T-helper 2 cell treated with Interferon-gamma antibody and Interleukin-4, amounts not matched to agents 5 μg/mL and 100 μg/mL, for 36 hours (primary cell): Measurements from ENCODE around the gene DHRS7B.

Experiments
- DNase-seq: peaks from one replicate; pipeline ENCODE4 v3.0.0; 2021; ENCODE audit warnings: low spot score
- H3K27ac Mint-ChIP-seq: one replicate; pipeline ENCODE4 v1.8.0; 2021; ENCODE audit warnings: mild to moderate bottlenecking, mixed read lengths
- H3K27me3 Mint-ChIP-seq: one replicate; pipeline ENCODE4 v1.8.0; 2021; ENCODE audit warnings: low read depth, mixed read lengths
- H3K36me3 Mint-ChIP-seq: one replicate; pipeline ENCODE4 v1.8.0; 2021; ENCODE audit warnings: low read depth, mixed read lengths
- H3K4me1 Mint-ChIP-seq: one replicate; pipeline ENCODE4 v1.8.0; 2021; ENCODE audit warnings: low read depth, mixed read lengths
- H3K4me3 Mint-ChIP-seq: one replicate; pipeline ENCODE4 v1.8.0; 2022; ENCODE audit warnings: mild to moderate bottlenecking, moderate library complexity, mixed read lengths
- H3K9me3 Mint-ChIP-seq: one replicate; pipeline ENCODE4 v1.8.0; 2021; ENCODE audit warnings: mixed read lengths

Gene DHRS7B

GRCh38 chr17:21208352-21208751 lies 81.6 kb downstream of the DHRS7B start:
- H3K4me1 Mint-ChIP-seq = peaks cover 18% of the 10 kb centered on the region
- no peaks in the 10 kb centered on the region for H3K9me3 Mint-ChIP-seq
- no peak overlapping the region for H3K4me3 Mint-ChIP-seq

GRCh38 chr17:21209511-21210175 lies 82.9 kb downstream of the DHRS7B start:
- Mint-ChIP-seq H3K9me3 (no peaks in the 10 kb centered on the region), H3K27ac (no peak overlapping the region), H3K4me3 (no peak overlapping the region), H3K4me1 (peaks cover 18% of the 10 kb centered on the region), H3K36me3 (peaks cover 11% of the 10 kb centered on the region), H3K27me3 (no peaks in the 10 kb centered on the region)
- DNase-seq = no peak

More at GRCh38 chr17:21208352-21208751, 81.6 kb downstream of the DHRS7B start:
- no peak overlapping the region for H3K27ac Mint-ChIP-seq
- DNase-seq = no peak
- no peaks in the 10 kb centered on the region for H3K27me3 Mint-ChIP-seq
- H3K36me3 Mint-ChIP-seq = peaks cover 11% of the 10 kb centered on the region

- no peak for DNase-seq
- no peaks in the 10 kb centered on the region for H3K9me3 Mint-ChIP-seq
- no peaks in the 10 kb centered on the region for H3K27me3 Mint-ChIP-seq
- peaks cover 24% of the 10 kb centered on the region for H3K4me1 Mint-ChIP-seq
- no peak overlapping the region for H3K4me3 Mint-ChIP-seq
- H3K27ac Mint-ChIP-seq = no peak overlapping the region
- peaks cover 11% of the 10 kb centered on the region for H3K36me3 Mint-ChIP-seq
Observed at GRCh38 chr17:21210411-21211076, 83.8 kb downstream of the DHRS7B start.

GRCh38 chr17:21211825-21212479 lies 85.2 kb downstream of the DHRS7B start:
- no peaks in the 10 kb centered on the region for H3K27me3 Mint-ChIP-seq
- H3K4me1 Mint-ChIP-seq = peaks cover 31% of the 10 kb centered on the region

GRCh38 chr17:21212826-21213637 lies 86.3 kb downstream of the DHRS7B start:
- H3K36me3 Mint-ChIP-seq = peaks cover 9% of the 10 kb centered on the region

More at GRCh38 chr17:21211825-21212479, 85.2 kb downstream of the DHRS7B start:
- peak overlapping the region; percentile 98 for H3K4me3 Mint-ChIP-seq
- H3K9me3 Mint-ChIP-seq = no peaks in the 10 kb centered on the region
- H3K27ac Mint-ChIP-seq = no peak overlapping the region
- DNase-seq = no peak
- H3K36me3 Mint-ChIP-seq = peaks cover 9% of the 10 kb centered on the region

GRCh38 chr17:21213638-21214014 lies 86.9 kb downstream of the DHRS7B start:
- no peak for DNase-seq
- Mint-ChIP-seq H3K36me3 (peaks cover 7% of the 10 kb centered on the region), H3K9me3 (no peaks in the 10 kb centered on the region), H3K27ac (peak overlapping the region; percentile 91), H3K27me3 (no peaks in the 10 kb centered on the region), H3K4me1 (peaks cover 34% of the 10 kb centered on the region), H3K4me3 (peak overlapping the region; percentile 98)

More at GRCh38 chr17:21212826-21213637, 86.3 kb downstream of the DHRS7B start:
- no peak for DNase-seq
- Mint-ChIP-seq H3K27ac (peak overlapping the region; percentile 85), H3K27me3 (no peaks in the 10 kb centered on the region), H3K9me3 (no peaks in the 10 kb centered on the region), H3K4me3 (peak overlapping the region; percentile 98), H3K4me1 (peaks cover 34% of the 10 kb centered on the region)

DNA sequence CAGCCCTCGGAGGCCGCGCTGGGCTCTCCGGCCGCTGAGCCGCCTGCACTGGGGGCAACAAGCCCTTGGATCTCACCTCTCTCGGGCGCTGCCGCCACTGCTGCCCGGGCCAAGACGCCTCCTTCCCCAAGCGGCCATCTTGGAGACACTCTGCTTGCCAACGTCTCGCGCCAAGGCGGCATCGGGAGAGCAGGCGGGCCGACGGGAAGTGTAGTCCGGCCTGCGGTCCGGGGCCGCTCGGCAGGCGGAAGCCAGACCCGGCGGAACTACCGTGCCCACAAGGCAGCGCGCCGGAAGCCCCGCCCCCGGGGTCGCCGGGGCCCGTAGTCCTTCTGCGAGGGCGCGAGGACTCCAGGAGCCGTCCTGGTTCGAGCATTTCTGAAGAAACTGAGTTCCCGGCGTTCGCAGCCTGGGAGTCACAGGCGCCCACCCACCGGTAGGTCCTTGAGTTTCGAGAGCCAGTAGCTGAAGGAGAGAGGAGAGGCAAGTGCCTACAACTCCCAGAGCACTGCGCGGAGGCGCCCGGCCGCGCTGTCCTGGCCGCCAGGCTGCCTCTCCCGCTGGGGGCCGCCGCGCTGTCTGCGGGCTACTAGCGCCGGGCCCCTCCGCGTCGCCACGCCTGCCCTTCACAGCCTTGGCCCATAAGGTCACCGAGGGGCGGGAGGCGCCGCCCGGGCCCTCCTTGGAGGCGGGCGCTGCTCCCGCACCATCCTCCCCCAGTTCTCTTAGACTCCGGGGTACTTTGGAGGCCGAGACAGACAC lies 87.4 kb downstream of the DHRS7B start, which contains the start of gene TMEM11:
TMEM11 (minus strand) TSS at position 147 of the 762 bp plus-strand sequence; CDS start at position 138, 9 bp downstream.
- H3K4me3 Mint-ChIP-seq = peak within 1 kb of the TSS; percentile 98

DNA sequence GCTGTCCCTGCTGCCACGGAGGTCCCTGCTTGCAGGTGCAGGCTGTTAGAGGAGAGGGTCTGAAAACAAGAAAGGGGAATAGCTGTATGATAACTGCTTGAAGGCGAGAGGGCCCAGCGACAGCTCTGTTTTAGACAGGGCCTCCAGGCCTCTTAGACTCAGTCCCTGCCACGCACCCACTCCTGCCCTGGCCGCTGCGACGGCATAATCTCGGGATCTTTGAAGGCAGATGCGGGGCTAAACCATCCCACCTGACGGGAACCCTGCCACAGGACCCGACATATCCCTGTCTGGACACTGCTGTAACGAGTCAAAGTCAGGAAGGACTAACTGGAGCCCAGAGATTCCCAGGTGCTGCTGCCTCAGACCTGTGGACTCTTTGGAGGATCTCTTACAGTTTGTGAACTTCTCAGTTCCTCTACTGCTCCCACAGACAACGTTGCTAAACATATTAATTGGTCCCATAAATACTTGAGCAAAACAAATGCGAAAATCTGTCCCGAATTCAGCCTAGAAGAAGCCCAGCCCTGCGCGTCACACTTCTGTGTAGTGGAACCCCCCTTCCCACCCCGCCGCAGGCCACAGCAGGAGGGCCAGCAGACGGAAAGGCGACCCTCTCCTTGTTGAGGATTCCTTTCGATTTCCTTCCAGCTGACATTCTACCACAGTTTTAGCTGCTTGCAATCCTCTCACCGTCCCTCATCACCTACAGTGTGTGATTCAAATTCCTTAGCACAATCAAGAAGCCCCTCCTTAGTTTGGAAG lies 88.2 kb downstream of the DHRS7B start:
- no peak for DNase-seq
- Mint-ChIP-seq H3K27me3 (no peaks in the 10 kb centered on the region), H3K27ac (peak overlapping the region; percentile 80), H3K4me1 (peaks cover 35% of the 10 kb centered on the region), H3K9me3 (no peaks in the 10 kb centered on the region), H3K36me3 (peaks cover 6% of the 10 kb centered on the region), H3K4me3 (peak overlapping the region; percentile 98)

More for the DNA sequence above, 87.4 kb downstream of the DHRS7B start, which contains the start of gene TMEM11:
- peaks cover 35% of the 10 kb centered on the region for H3K4me1 Mint-ChIP-seq
- H3K9me3 Mint-ChIP-seq = no peaks in the 10 kb centered on the region
- H3K36me3 Mint-ChIP-seq = peaks cover 6% of the 10 kb centered on the region
- H3K27ac Mint-ChIP-seq = peak within 1 kb of the TSS; percentile 91
- H3K27me3 Mint-ChIP-seq = no peaks in the 10 kb centered on the region
- DNase-seq = peak; percentile 97

GRCh38 chr17:21215935-21216334 lies 89.2 kb downstream of the DHRS7B start:
- no peaks in the 10 kb centered on the region for H3K27me3 Mint-ChIP-seq

DNA sequence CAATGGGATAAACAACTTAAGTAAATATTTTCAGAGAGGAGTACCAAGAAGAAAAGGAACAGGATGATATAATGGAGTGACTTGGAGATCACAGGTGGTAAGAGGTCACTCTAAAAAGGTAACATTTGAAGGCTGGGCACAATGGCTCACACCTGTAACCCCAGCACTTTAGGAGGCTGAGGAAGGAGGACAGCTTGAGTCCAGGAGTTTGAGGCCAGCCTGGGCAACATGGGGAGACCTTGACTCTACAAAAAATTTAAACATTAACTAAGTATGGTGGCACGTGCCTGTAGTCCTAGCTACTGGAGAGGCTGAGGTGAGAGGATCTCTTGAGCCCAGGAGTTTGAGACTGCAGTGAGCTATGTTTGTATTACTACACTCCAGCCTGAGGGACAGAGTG lies 90.6 kb downstream of the DHRS7B start:
- no peak overlapping the region for H3K27ac Mint-ChIP-seq
- peaks cover 6% of the 10 kb centered on the region for H3K36me3 Mint-ChIP-seq
- DNase-seq = no peak
- H3K4me1 Mint-ChIP-seq = peaks cover 25% of the 10 kb centered on the region
- no peaks in the 10 kb centered on the region for H3K27me3 Mint-ChIP-seq
- no peak overlapping the region for H3K4me3 Mint-ChIP-seq
- H3K9me3 Mint-ChIP-seq = no peaks in the 10 kb centered on the region

More at GRCh38 chr17:21215935-21216334, 89.2 kb downstream of the DHRS7B start:
- DNase-seq = no peak
- peak overlapping the region; percentile 98 for H3K4me3 Mint-ChIP-seq
- H3K9me3 Mint-ChIP-seq = no peaks in the 10 kb centered on the region
- H3K36me3 Mint-ChIP-seq = peaks cover 6% of the 10 kb centered on the region
- H3K27ac Mint-ChIP-seq = no peak overlapping the region
- peaks cover 33% of the 10 kb centered on the region for H3K4me1 Mint-ChIP-seq

DNA sequence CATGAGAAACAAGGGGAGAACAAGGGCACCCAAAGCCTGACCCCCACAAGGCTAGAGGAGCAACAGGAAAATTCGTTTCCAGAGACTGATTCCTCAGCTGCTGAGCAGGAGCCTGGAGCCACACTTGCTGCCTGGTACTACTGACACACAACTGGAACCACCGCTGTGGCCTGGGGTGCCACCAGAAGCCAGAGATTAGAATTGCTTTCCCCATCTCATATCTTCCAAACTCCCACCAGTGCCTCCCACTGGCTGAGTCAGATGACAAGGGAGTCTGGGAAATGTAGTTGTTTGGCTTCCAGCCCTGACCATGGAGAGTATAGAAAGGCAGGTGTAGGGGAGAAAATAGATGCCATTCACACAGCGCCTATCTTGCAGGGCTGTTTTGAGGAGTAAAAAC lies 91.3 kb downstream of the DHRS7B start:
- H3K27ac Mint-ChIP-seq = no peak overlapping the region

GRCh38 chr17:21218831-21219380 lies 92.1 kb downstream of the DHRS7B start:
- Mint-ChIP-seq H3K4me1 (peaks cover 19% of the 10 kb centered on the region), H3K9me3 (no peaks in the 10 kb centered on the region), H3K36me3 (peaks cover 6% of the 10 kb centered on the region), H3K27ac (no peak overlapping the region), H3K27me3 (no peaks in the 10 kb centered on the region), H3K4me3 (no peak overlapping the region)
- no peak for DNase-seq

More for the DNA sequence above, 91.3 kb downstream of the DHRS7B start:
- Mint-ChIP-seq H3K27me3 (no peaks in the 10 kb centered on the region), H3K9me3 (no peaks in the 10 kb centered on the region), H3K4me3 (no peak overlapping the region), H3K4me1 (peaks cover 19% of the 10 kb centered on the region), H3K36me3 (peaks cover 6% of the 10 kb centered on the region)
- peak; percentile 45 for DNase-seq
